Ovary (tissue), 9 donors: ENCODE measurements around the gene CRADD. TPM values are rescaled to one million over a fixed set of nuclear protein-coding genes. Genes with fewer than 3 reads are reported as not detected.
"Not testable (repeated sequence)": the region's sequence is repeated elsewhere in the genome, so short reads cannot be mapped to it uniquely, and the experiment has no call there.

ENCODE experiments used
- DNase-seq, 5 donors: peaks; one replicate each; pipeline ENCODE4 v3.0.0-alpha.2; 2019 to 2020
- H3K27ac ChIP-seq, 2 donors: fragments of 200-600 bp; one replicate each; pipeline versions ENCODE4 v1.5.1 to v1.8.0; 2019 to 2022
- H3K27me3 ChIP-seq: fragments of 200-600 bp; one replicate; pipeline ENCODE4 v1.8.0; 2022
- H3K36me3 ChIP-seq: fragments of 200-600 bp; sonication (generic); one replicate; pipeline ENCODE4 v1.5.1; 2019
- H3K4me1 ChIP-seq: one replicate; pipeline ENCODE4 v1.8.1; 2013; ENCODE audit warnings: mild to moderate bottlenecking, moderate library complexity; ENCODE audit not compliant: insufficient read depth
- H3K4me3 ChIP-seq: fragments of 200-600 bp; sonication (generic); one replicate; pipeline ENCODE4 v1.5.1; 2017
- H3K9me3 ChIP-seq, 2 donors: fragments of 200-600 bp in 1 of 2; sonication (generic) in 1 of 2; one replicate each; pipeline versions ENCODE4 v1.5.1 to v1.8.1; 2013 to 2019; ENCODE audit warnings: mild to moderate bottlenecking in 1 of 2, moderate library complexity in 1 of 2
- EP300 ChIP-seq: sonication (generic); formaldehyde crosslinking; IDR thresholded peaks from one replicate; pipeline ENCODE4 v1.6.1; 2017; ENCODE audit warnings: antibody characterized with exemption
- POLR2A ChIP-seq: fragments of 450-650 bp; IDR thresholded peaks from one replicate; pipeline ENCODE4 v1.6.1; 2017; ENCODE audit warnings: antibody characterized with exemption, mild to moderate bottlenecking, moderate library complexity
- WGBS, 3 donors: extraction: QIAGEN DNeasy Blood & Tissue Kit in 1 of 3; methylation state at CpG; one replicate each; pipeline versions ENCODE4 v1.1.5 to v1.1.7; 2013 to 2017; 5-methylcytosine and 5-hydroxymethylcytosine counted together
- intact Hi-C, 4 donors: fragments of 100-400 bp; cut with DNase I; formaldehyde crosslinking; loops; one replicate each; pipeline versions ENCODE4 v1.11.0 to v1.15.1; 2022 to 2023
- polyA plus RNA-seq, 2 donors: library from polyadenylated mRNA; stranded (reverse); fragments of 200-250 nt in 1 of 2; fragments of 350-450 nt in 1 of 2; fragmentation: Illumina TruSeq in 1 of 2; extraction: RNeasy Lipid Tissue Mini Kit (QIAGEN cat#74804) in 1 of 2; gene quantifications; one replicate each; pipeline ENCODE4 v1.2.3, GENCODE V29; 2013 to 2014
- total RNA-seq, 7 donors: library from RNA; depleted of rRNA in 2 of 7; stranded (reverse); fragments of >200 nt in 2 of 7; fragmentation: NEBNext Ultra II Directional in 3 of 7; extraction: Animal tissue kit (Norgen Biotek cat#: 25700) in 3 of 7; gene quantifications; one replicate each; pipeline versions ENCODE4 v1.1.0 to v1.2.4, GENCODE V29; 2016 to 2023
- TF ChIP-seq, protein P1 (sequence below), 3 donors: fragments of 450-650 bp in 2 of 3; fragments of 200-600 bp in 1 of 3; IDR thresholded peaks; one replicate each; pipeline versions ENCODE4 v1.5.1 to v1.8.0; 2016 to 2022; ENCODE audit warnings: antibody characterized with exemption in 3 of 3, mild to moderate bottlenecking in 1 of 3
- donor health status: DM: no; HTN: no; CAD: no; lungs with moderate emphysema.
- donor health status: DM: no; HTN: no; CAD: no.
- donor health status: Bipolar disorder and iron deficiency.
- donor health status: DM: yes; HTN: yes; CAD: no.
- donor health status: DM: no; HTN: no; CAD: no.
- donor health status: DM: yes; HTN: yes; CAD: no.

The CRADD gene
- total and polyA plus RNA-seq, 9 donors, result 11.4 to 67.8 (median 16.9) TPM

DNA sequence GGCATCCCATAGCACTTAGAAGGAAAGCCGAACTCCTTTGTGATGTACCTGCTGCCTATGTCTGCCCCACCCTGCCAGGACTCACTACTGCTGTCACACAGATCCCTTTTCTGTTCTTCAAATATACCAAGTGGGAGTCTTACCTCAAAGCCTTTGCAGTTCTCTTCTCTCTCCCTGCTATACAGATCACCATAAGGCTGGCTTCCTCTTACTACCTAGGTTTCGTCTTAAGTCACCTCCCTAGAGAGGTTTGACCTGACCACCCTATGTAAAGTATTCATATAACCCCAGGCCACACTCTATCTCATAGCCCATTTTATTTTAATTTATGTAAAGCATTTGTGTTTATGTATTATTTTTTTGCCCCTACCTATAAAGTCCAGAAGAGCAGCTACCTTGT lies 117.6 kb downstream of the CRADD start:
- no peaks in the 10 kb centered on the region for H3K27me3 ChIP-seq
- no peak for TF ChIP-seq POLR2A
- TF ChIP-seq, protein P1, sequence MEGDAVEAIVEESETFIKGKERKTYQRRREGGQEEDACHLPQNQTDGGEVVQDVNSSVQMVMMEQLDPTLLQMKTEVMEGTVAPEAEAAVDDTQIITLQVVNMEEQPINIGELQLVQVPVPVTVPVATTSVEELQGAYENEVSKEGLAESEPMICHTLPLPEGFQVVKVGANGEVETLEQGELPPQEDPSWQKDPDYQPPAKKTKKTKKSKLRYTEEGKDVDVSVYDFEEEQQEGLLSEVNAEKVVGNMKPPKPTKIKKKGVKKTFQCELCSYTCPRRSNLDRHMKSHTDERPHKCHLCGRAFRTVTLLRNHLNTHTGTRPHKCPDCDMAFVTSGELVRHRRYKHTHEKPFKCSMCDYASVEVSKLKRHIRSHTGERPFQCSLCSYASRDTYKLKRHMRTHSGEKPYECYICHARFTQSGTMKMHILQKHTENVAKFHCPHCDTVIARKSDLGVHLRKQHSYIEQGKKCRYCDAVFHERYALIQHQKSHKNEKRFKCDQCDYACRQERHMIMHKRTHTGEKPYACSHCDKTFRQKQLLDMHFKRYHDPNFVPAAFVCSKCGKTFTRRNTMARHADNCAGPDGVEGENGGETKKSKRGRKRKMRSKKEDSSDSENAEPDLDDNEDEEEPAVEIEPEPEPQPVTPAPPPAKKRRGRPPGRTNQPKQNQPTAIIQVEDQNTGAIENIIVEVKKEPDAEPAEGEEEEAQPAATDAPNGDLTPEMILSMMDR (IDR thresholded peaks at IDR 0.05), result no peak
- no peak for TF ChIP-seq EP300
- H3K4me3 ChIP-seq, result no peak overlapping the region
- no peaks in the 10 kb centered on the region for H3K36me3 ChIP-seq
- H3K9me3 ChIP-seq, result no peaks in the 10 kb centered on the region
- DNase-seq, result no peak
- no peak overlapping the region for H3K27ac ChIP-seq
- no peaks in the 10 kb centered on the region for H3K4me1 ChIP-seq
- 95 to 100% (median 98%) methylated on average over 2 of the region's 2 CpGs for WGBS, 3 donors
- intact Hi-C loops, result no loop called here

DNA sequence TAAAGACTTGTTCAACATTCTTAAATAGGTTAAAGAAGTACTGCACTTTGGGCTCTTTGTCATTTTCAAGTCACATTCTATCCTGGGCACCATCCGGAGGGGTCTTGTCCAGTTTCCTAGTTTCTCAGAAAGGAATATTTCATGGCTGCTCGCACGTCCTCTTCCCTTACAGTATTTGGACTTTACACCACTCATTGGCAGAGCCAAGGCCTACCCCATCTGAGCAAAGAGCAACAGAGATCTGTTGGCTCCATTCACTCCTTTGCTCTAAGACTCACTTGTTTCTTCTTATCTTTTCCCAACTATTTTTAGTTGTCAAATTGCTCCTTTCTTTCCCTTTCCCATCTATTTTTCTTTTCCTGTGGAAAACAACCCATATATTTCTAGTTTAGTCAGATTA lies 118.2 kb downstream of the CRADD start:
- Histone ChIP-seq H3K4me3 (no peak overlapping the region), H3K36me3 (no peaks in the 10 kb centered on the region), H3K27me3 (no peaks in the 10 kb centered on the region), H3K27ac (no peak overlapping the region), H3K4me1 (no peaks in the 10 kb centered on the region), H3K9me3 (no peaks in the 10 kb centered on the region)
- no peak for TF ChIP-seq POLR2A
- TF ChIP-seq, protein P1 (IDR thresholded peaks at IDR 0.05), result no peak
- no peak for TF ChIP-seq EP300
- 91 to 97% (median 92%) methylated on average over 3 of the region's 3 CpGs for WGBS, 3 donors
- intact Hi-C loops, result no loop called here
- no peak for DNase-seq

DNA sequence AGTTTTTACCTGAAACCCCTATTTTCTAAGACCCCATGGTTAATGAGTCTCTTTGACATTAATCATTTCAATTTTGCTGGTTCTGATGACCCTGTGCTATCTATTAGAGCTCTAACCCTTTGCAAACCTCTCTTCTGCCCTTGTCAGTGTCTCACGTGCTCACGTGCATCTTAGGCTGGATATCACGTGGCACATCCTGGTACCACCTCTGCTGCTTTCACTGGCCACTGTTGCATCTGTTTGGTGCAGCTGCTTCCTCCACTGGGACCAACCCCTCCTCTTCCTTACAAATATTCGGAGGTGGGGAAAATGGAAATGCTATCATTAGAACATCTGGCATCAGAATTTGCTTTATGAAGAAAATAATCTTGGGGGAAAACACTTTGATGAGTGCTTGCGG lies 119.6 kb downstream of the CRADD start:
- DNase-seq, result no peak
- Histone ChIP-seq H3K27ac (no peak overlapping the region), H3K9me3 (no peaks in the 10 kb centered on the region), H3K27me3 (no peaks in the 10 kb centered on the region), H3K36me3 (no peaks in the 10 kb centered on the region), H3K4me1 (no peaks in the 10 kb centered on the region), H3K4me3 (no peak overlapping the region)
- intact Hi-C loops, result no loop called here
- WGBS, 3 donors, result 86 to 88% (median 88%) methylated on average over 5 of the region's 5 CpGs
- TF ChIP-seq, protein P1 (IDR thresholded peaks at IDR 0.05), result no peak
- TF ChIP-seq POLR2A (no peak), EP300 (no peak)

DNA sequence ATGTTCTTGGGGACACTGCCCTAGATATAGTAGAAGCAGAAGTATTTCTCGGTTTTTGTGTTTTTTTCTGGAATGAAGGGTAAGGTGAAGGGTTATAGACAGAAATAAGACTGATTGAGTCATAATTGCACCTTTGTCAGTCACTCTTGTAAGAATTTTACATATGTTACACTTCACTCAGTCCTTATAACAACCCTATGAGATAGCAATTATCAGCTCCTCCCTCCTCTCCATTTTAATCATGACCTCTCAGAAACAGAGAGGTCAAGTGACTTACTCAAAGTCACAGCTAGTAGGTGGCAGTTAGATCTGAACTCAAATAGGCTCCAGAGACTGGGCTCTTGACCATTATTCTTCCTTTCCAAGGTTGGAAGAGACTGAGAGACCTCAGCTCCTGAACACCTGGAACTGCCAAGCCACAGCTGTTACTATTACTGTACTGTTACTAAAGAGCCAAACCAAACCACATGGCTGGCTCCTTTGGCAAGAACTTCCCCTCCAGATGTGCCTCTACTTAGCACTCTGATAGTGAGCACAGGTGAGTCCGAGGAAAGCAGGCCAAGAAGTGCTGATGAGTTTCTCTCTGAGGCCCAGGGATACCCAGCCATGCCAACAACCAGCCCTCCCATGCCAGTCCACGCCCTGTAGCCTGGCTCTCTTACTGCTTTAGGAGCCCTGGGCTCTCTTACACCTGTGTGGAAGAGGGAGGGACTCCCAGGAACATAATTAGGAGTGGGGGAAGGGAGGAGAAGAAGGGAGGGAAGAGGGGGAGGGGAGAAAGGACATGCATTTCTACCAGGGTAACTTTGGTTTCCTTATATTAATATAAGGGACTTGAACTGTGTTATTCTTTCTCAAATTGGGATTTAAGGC lies 121.3 kb downstream of the CRADD start:
- no peak for TF ChIP-seq POLR2A
- TF ChIP-seq, protein P1 (IDR thresholded peaks at IDR 0.05), result no peak
- TF ChIP-seq EP300, result no peak
- Histone ChIP-seq H3K27me3 (no peaks in the 10 kb centered on the region), H3K4me1 (peaks cover 2% of the 10 kb centered on the region), H3K36me3 (no peaks in the 10 kb centered on the region), H3K4me3 (no peak overlapping the region), H3K27ac (no peak overlapping the region), H3K9me3 (no peaks in the 10 kb centered on the region)
- intact Hi-C loops, result no loop called here
- DNase-seq, result no peak
- 65 to 84% (median 80%) methylated on average over 3 of the region's 3 CpGs for WGBS, 3 donors

DNA sequence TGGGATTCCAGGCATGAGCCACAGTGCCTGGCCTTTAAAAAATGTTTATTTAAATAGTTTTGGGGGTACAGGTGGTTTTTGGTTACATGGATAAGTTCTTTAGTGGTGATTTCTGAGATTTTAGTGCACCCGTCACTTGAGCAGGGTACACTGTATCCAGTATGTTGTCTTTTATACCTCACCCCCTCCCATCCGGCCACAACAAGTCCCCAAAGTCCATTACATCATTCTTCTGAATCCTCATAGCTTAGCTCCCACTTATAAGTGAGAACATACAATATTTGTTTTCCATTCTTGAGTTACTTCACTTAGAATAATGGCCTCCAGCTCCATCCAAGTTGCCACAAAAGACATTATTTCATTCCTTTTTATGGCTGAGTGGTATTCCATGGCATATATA lies 124.5 kb downstream of the CRADD start:
- H3K27ac ChIP-seq, DNase-seq, H3K36me3 ChIP-seq, H3K27me3 ChIP-seq, H3K4me1 ChIP-seq, intact Hi-C loops, H3K4me3 ChIP-seq, H3K9me3 ChIP-seq: not testable (repeated sequence)
- WGBS, 3 donors, result 94 to 98% (median 97%) methylated on average over 2 of the region's 2 CpGs
